Vagina (tissue), 2 donors: ENCODE results near the gene METTL24.

Experiments used
- POLR2A ChIP-seq, 2 donors: fragments of 450-650 bp; IDR thresholded peaks; one replicate each; pipeline ENCODE4 v1.6.1; 2017; ENCODE audit warnings: antibody characterized with exemption in 2 of 2, mild to moderate bottlenecking in 2 of 2, moderate library complexity in 2 of 2
- POLR2AphosphoS5 ChIP-seq, 2 donors: sonication (generic); formaldehyde crosslinking; IDR thresholded peaks; one replicate each; pipeline ENCODE4 v1.9.0; 2017; ENCODE audit warnings: antibody characterized with exemption in 2 of 2, mild to moderate bottlenecking in 2 of 2, low read depth in 1 of 2; ENCODE audit not compliant: insufficient read depth in 1 of 2
- TF ChIP-seq, protein P1 (sequence below), 3 experiments: fragments of 450-650 bp in 2 of 3; fragments of 200-600 bp in 1 of 3; sonication (generic) in 1 of 3; IDR thresholded peaks; one replicate each; pipeline ENCODE4 v1.5.1; 2017 to 2019; ENCODE audit warnings: antibody characterized with exemption in 3 of 3, mild to moderate bottlenecking in 2 of 3, moderate library complexity in 2 of 3

GRCh38 chr6:110315869-110316398, 42.2 kb downstream of the METTL24 start:
- TF ChIP-seq, protein P1, sequence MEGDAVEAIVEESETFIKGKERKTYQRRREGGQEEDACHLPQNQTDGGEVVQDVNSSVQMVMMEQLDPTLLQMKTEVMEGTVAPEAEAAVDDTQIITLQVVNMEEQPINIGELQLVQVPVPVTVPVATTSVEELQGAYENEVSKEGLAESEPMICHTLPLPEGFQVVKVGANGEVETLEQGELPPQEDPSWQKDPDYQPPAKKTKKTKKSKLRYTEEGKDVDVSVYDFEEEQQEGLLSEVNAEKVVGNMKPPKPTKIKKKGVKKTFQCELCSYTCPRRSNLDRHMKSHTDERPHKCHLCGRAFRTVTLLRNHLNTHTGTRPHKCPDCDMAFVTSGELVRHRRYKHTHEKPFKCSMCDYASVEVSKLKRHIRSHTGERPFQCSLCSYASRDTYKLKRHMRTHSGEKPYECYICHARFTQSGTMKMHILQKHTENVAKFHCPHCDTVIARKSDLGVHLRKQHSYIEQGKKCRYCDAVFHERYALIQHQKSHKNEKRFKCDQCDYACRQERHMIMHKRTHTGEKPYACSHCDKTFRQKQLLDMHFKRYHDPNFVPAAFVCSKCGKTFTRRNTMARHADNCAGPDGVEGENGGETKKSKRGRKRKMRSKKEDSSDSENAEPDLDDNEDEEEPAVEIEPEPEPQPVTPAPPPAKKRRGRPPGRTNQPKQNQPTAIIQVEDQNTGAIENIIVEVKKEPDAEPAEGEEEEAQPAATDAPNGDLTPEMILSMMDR (IDR thresholded peaks at IDR 0.05) = no peak
- TF ChIP-seq POLR2A (IDR thresholded peaks at IDR 0.05) (no peak), POLR2AphosphoS5 (IDR thresholded peaks at IDR 0.05; ENCODE audit: insufficient read depth in 1 of 2, low read depth in 1 of 2) (no peak)
